WI38 (cell line): ENCODE results near the gene MFAP2.
A peak's percentile ranks its signal among the peaks of the same experiment; 100 is the strongest.
"Not testable (repeated sequence)": the region's sequence is repeated elsewhere in the genome, so short reads cannot be mapped to it uniquely, and the experiment has no call there.

Experiments
- H3K4me3 ChIP-seq: 2 replicates; pipeline ENCODE4 v1.5.1; 2011; ENCODE audit warnings: low read depth, mild to moderate bottlenecking, control low read depth, low read length
- CTCF ChIP-seq: IDR thresholded peaks from 2 replicates; pipeline ENCODE4 v1.5.1; 2012; ENCODE audit warnings: low read depth, mild to moderate bottlenecking, control low read depth, low read length

Gene MFAP2

GRCh38 chr1:16961297-16962133 lies 18.9 kb downstream of the MFAP2 start:
- peak overlapping the region; percentile 37 for H3K4me3 ChIP-seq
- TF ChIP-seq CTCF = no peak

- peak; percentile 72 for TF ChIP-seq CTCF
- peak overlapping the region; percentile 37 for H3K4me3 ChIP-seq
Measured at GRCh38 chr1:16960560-16961296, 19.7 kb downstream of the MFAP2 start.

- no peak overlapping the region for H3K4me3 ChIP-seq
- no peak for TF ChIP-seq CTCF
Measured at GRCh38 chr1:16958475-16958874, 21.9 kb downstream of the MFAP2 start.

- no peak overlapping the region for H3K4me3 ChIP-seq
- TF ChIP-seq CTCF = no peak
Measured at GRCh38 chr1:16957731-16958130, 22.7 kb downstream of the MFAP2 start.

- TF ChIP-seq CTCF = no peak
Measured at GRCh38 chr1:16956775-16957174, 23.6 kb downstream of the MFAP2 start.

GRCh38 chr1:16955186-16955585 lies 25.2 kb downstream of the MFAP2 start:
- H3K4me3 ChIP-seq = no peak overlapping the region
- no peak for TF ChIP-seq CTCF

More at GRCh38 chr1:16956775-16957174, 23.6 kb downstream of the MFAP2 start:
- H3K4me3 ChIP-seq = no peak overlapping the region

GRCh38 chr1:16954579-16954978 lies 25.8 kb downstream of the MFAP2 start:
- TF ChIP-seq CTCF = no peak
- H3K4me3 ChIP-seq = no peak overlapping the region

- not testable (repeated sequence) for H3K4me3 ChIP-seq
Measured at GRCh38 chr1:16952376-16952775, 28.0 kb downstream of the MFAP2 start.

GRCh38 chr1:16949026-16949425 lies 31.4 kb downstream of the MFAP2 start:
- H3K4me3 ChIP-seq = not testable (repeated sequence)

GRCh38 chr1:16948282-16948891 lies 32.0 kb downstream of the MFAP2 start:
- not testable (repeated sequence) for H3K4me3 ChIP-seq
